Smooth muscle cell of bladder (primary cell): ENCODE measurements around the gene SPG21. TPM values are rescaled to one million over a fixed set of nuclear protein-coding genes. Genes with fewer than 3 reads are reported as not detected.

Experiments
- total RNA-seq: library from RNA; depleted of rRNA; stranded (reverse); fragments of >200 nt; gene quantifications from 2 replicates; pipeline ENCODE4 v1.2.3, GENCODE V29; 2014

Gene SPG21, protein sequence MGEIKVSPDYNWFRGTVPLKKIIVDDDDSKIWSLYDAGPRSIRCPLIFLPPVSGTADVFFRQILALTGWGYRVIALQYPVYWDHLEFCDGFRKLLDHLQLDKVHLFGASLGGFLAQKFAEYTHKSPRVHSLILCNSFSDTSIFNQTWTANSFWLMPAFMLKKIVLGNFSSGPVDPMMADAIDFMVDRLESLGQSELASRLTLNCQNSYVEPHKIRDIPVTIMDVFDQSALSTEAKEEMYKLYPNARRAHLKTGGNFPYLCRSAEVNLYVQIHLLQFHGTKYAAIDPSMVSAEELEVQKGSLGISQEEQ
- 50.3 and 87.7 TPM in 2 replicates for total RNA-seq

DNA sequence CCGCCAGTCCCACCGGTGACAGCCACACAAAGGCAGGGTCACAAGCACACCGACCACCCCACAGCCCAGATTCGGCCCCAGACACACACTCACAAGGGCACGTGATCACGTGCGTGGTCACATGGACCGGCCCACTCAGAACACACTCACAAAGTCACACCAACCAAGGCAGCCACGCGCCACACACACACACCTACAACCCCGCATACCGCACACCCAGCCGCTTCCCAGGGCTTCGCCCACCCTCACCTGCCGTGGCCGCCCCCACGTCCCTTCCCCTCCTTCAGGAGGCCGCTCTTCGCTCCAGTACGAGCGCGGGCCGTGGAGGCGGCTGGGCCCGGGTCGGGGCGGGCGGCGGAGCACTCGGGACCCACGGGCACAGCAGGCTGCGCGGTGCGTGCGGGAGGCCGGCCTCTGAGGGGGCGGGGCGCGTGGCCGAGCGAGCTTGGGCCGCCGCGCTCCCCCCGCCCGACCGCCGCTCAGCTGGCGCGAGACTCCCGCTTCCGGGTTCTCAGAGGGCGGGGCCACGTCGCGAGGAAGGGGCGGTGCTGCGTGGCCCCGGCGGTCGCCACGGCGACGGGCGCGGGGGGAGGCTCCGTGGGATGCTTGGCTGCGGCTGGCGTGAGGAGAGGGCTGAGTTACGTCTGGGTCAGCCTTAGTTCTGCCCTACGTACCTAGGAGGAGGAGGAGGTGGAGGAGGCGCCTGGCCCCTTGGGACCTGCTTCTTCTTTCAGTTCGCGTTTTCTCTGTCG is at the start of gene SPG21:
Gene SPG21, minus strand, starts transcription at position 499 of the 752 bp plus-strand sequence. CDS start 6,345 bp downstream, outside the sequence.

DNA sequence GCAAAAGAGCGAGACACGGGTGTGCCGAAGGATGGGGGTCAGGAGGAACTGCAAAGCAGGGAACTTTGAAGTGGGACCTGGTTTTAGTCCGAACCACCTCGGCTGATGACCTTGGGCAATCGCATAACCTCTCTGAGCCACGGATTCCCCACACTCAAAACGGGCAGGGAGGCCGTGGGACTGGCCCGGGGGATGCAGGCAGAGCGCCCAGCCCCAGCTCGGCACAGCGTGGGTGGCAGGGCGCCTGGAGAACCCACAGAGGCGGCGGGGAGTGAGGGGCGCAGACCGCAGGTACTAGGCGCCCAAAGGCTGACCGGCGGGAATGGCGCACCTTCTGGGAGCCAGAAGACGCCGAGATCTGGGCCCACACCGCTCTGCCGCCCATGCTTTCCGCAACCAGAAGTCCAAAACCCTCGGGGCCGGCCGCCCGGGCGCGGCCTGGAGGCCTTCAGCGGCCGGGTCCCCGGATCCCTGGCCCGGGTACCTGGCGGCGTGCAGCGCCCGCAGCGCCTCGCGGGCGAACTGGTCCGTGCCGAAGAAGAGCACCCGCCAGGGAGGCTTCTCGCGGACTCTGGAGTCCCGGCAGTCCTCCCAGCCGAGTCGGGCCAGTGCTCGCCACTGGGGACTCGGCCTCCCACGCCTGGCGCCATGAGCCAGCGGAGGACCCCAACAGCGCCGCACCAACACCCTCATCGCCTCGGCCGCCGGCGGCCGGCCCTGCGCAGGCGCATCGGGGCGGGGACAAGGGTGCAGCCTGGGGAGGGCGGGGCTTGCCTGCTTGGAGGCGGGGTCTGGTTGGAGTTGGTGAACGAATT is 39.4 kb upstream of the SPG21 start, which contains the start of gene MTFMT:
Gene MTFMT, minus strand, starts transcription at position 719 of the 815 bp plus-strand sequence. Its CDS starts 26 bp downstream, at position 693.

Other genes with a start within 250 kb of the SPG21 start
- 0.14 TPM in 1 of 2 replicates, not detected in the other for gene RBPMS2, start 214.3 kb downstream of the SPG21 start, total RNA-seq
- gene PIF1, start 164.3 kb downstream of the SPG21 start, total RNA-seq, result 4.7 and 7.2 TPM in 2 replicates
- gene PLEKHO2, start 148.0 kb downstream of the SPG21 start, total RNA-seq, result 28.0 and 30.4 TPM in 2 replicates
- gene ANKDD1A, start 78.0 kb downstream of the SPG21 start, total RNA-seq, result 3.3 and 6.2 TPM in 2 replicates
- gene MTFMT, start 39.7 kb upstream of the SPG21 start, total RNA-seq, result 15.3 and 17.4 TPM in 2 replicates
- gene SLC51B, start 55.5 kb upstream of the SPG21 start, total RNA-seq, result 0.55 and 2.0 TPM in 2 replicates
- gene RASL12, start 78.1 kb upstream of the SPG21 start, total RNA-seq, result 3.1 and 6.5 TPM in 2 replicates
- not detected in 2 replicates for gene KBTBD13, start 86.8 kb upstream of the SPG21 start, total RNA-seq
- 0.71 and 1.4 TPM in 2 replicates for gene UBAP1L, start 125.3 kb upstream of the SPG21 start, total RNA-seq
- gene PDCD7, start 143.9 kb upstream of the SPG21 start, total RNA-seq, result 12.5 and 15.0 TPM in 2 replicates
- 42.8 and 46.5 TPM in 2 replicates for gene CLPX, start 195.4 kb upstream of the SPG21 start, total RNA-seq
- gene CILP, start 221.6 kb upstream of the SPG21 start, total RNA-seq, result 0.28 and 0.65 TPM in 2 replicates